GM19240 (cell line): Measurements from ENCODE around the gene SLC39A10.
A peak's percentile ranks its signal among the peaks of the same experiment; 100 is the strongest.

Experiments
- DNase-seq: peaks from one replicate; pipeline ENCODE4 v3.0.0; 2011; ENCODE audit warnings: low spot score; ENCODE audit not compliant: insufficient read length

The SLC39A10 gene, protein sequence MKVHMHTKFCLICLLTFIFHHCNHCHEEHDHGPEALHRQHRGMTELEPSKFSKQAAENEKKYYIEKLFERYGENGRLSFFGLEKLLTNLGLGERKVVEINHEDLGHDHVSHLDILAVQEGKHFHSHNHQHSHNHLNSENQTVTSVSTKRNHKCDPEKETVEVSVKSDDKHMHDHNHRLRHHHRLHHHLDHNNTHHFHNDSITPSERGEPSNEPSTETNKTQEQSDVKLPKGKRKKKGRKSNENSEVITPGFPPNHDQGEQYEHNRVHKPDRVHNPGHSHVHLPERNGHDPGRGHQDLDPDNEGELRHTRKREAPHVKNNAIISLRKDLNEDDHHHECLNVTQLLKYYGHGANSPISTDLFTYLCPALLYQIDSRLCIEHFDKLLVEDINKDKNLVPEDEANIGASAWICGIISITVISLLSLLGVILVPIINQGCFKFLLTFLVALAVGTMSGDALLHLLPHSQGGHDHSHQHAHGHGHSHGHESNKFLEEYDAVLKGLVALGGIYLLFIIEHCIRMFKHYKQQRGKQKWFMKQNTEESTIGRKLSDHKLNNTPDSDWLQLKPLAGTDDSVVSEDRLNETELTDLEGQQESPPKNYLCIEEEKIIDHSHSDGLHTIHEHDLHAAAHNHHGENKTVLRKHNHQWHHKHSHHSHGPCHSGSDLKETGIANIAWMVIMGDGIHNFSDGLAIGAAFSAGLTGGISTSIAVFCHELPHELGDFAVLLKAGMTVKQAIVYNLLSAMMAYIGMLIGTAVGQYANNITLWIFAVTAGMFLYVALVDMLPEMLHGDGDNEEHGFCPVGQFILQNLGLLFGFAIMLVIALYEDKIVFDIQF

GRCh38 chr2:195656859-195657633 lies at the start of gene SLC39A10:
SLC39A10 (plus strand) TSS chr2:195657226; CDS start chr2:195680043, 22,817 bp downstream.
- peak; percentile 43 for DNase-seq

GRCh38 chr2:195608768-195609454 lies 48.1 kb upstream of the SLC39A10 start:
- DNase-seq, result no peak

- no peak for DNase-seq
Observed at GRCh38 chr2:195610717-195611116, 46.3 kb upstream of the SLC39A10 start.

GRCh38 chr2:195612611-195613495 lies 44.2 kb upstream of the SLC39A10 start:
- DNase-seq, result no peak

DNA sequence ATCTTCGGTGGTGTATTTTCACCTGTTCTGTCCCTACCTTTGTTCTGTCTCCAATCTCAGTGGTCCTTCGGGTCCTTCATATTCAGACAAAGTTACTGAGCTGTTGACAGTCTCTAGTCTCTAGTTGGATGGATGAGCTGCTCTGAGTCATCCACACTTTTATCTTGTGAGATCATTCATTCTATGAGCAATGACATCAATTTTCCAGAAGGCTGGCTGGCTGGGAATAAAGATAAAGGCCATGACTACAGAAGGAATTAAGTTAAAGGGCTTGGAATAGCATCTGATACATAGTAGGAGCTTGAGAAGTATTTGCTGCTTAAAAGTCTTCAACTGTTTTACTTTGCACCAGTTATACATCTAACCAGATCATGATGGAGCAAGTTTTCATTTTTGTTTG lies 43.1 kb upstream of the SLC39A10 start:
- DNase-seq, result no peak

- no peak for DNase-seq
Observed at GRCh38 chr2:195619590-195619989, 37.4 kb upstream of the SLC39A10 start.

DNA sequence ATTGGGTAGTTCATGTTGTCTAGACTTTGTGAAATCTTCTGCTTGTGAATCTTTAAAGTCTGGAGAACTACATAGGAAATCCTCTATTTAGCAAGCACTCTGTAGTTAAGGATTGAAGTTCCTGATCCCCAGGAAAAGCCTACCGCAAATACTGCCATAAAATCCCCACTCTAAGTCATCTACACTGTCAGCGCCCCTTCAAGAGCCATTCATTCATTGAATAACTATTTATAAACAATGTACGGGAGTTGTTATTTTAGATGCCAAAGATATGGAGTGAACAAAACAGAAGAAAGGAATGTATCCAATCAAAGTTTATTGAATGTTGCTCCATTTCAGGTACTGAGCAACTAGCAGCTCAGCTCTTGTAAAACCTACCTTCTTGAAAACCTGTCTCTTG lies 36.5 kb upstream of the SLC39A10 start:
- no peak for DNase-seq

- no peak for DNase-seq
Observed at GRCh38 chr2:195622966-195623365, 34.1 kb upstream of the SLC39A10 start.

DNA sequence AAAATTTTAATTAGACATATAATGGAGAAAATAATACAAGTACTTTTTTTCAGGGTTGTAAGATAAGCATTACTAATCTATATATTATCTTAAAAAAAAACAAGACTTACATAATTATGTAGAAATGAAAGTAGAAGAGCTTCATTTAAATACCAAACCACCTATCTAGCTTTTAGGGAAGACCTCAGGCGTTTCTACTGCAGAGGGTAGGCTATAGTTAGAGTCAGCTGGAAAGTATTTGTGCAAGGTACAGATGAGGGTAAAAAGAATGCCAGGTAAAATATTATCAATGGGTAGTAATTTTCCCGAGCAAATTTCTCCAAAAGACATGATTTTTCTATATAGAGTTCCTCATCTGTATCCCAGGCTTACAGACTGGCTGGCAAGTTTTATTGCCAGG lies 30.5 kb upstream of the SLC39A10 start:
- DNase-seq, result no peak

GRCh38 chr2:195628666-195629065 lies 28.4 kb upstream of the SLC39A10 start:
- DNase-seq, result no peak

GRCh38 chr2:195632856-195633572 lies 24.0 kb upstream of the SLC39A10 start:
- DNase-seq, result no peak

- DNase-seq, result no peak
Observed at GRCh38 chr2:195633573-195633870, 23.5 kb upstream of the SLC39A10 start.

GRCh38 chr2:195633974-195634373 lies 23.1 kb upstream of the SLC39A10 start:
- DNase-seq, result no peak

DNA sequence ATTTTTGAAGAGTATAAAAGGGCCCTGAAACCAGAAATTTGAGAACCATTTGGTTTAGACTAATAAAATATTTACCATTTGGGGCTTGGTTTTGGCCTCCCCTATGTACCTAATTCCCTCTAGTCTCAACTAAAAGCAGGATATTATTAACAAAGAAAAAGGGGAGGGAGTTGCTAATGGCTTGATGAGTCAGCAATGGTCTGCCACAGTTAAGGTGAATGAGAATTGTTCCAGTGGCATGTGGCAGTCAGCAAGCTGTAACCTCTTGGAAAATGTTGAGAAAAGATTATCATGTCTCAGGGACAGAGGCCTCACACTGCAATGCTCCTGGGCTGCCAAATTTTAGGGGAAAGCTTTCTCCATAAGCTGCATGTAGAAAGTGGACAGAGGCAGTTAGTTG lies 20.1 kb upstream of the SLC39A10 start:
- no peak for DNase-seq

DNA sequence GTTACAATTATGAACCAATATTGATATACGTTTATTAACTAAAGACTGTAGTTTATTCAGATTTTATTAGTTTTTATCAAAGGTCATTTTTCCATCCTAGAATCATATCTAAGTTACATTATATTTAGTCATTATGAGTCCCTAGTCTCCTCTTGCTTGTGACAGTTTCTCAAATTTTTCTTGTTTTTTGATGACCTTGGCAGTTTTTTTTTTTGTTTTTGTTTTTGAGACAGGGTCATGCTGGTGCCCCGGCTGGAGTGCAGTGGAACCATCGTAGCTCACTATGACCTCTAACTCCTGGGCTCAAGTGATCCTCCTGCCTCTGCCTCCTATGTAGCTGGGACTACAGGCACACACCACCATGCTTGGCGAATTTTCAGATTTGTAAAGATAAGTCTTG lies 18.3 kb upstream of the SLC39A10 start:
- no peak for DNase-seq

- DNase-seq, result no peak
Observed at GRCh38 chr2:195639238-195639858, 17.7 kb upstream of the SLC39A10 start.

DNA sequence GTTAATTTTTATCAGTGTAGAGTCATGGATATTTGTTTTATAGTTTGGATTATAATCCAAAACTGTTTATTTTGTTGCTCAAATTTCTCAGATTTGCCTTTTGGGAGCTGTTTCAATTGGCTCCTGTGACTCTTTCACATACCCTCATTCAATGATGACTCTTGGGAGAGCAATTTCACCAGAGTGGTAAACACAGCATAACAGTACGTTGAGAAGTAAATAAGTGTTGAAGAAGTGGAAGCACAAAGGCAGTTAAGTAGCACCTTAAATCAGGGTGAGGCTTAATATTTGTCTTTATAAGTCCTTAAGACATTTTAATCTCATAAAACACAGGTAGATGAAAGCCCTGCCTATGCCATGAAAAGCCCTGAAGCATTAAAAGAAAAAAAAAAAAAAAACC lies 17.1 kb upstream of the SLC39A10 start:
- DNase-seq, result no peak

DNA sequence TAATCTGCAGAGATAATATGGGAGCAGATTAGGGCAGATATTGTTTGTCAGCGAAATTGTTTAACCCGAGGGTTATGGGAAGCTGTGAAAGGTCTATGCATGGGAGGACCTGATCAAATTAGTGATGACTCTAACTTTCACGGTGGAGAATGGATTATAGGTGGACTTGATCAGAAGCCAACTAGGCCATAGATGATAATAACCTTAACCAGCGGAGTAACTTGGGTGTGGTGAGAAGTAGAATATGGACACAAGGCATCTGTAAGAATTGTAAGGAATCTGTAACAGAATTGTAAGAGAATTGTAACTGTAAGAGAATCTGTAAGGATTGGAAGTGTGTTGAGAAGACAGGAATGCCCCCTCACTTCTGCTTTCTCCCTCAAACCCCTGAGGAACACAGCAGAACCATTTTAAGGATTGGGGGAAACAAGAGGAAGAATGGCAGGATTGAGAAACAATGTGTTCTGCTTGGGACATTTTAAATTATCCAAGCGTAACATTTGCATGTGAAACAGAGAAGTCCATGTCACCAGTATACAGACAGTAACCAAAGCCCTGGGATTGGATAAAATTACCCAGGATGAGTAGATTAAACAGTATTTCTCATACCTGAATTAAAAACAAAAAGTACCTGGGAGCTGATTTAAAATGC lies 14.9 kb upstream of the SLC39A10 start:
- no peak for DNase-seq

DNA sequence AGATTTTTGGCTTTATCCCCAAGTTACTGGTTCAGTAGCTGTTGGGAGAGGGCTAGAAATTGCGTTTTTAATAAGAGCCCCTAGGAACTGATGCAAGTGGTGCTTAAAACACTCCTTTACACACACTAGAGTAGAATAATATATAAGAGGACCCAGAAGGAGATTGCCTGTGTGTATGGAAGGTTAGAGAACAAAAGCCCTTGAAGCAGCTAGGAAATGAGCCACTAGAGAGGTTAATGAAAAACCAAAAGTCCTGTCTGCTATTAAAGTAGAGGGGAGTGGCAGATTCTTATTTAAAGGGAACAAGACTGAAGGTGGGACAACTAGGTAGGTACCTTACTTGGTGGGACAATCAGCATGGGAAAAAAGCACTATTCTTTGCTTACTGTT lies 14.4 kb upstream of the SLC39A10 start:
- DNase-seq, result no peak
